NCI-H1694 (cell line): ENCODE measurements around the gene MATR3.
"Not testable (repeated sequence)": the region's sequence is repeated elsewhere in the genome, so short reads cannot be mapped to it uniquely, and the experiment has no call there.

Source experiments
- DNase-seq: peaks from one replicate; lab custom pipeline; 2025; lab: John Stamatoyannopoulos, UW

The MATR3 gene

DNA sequence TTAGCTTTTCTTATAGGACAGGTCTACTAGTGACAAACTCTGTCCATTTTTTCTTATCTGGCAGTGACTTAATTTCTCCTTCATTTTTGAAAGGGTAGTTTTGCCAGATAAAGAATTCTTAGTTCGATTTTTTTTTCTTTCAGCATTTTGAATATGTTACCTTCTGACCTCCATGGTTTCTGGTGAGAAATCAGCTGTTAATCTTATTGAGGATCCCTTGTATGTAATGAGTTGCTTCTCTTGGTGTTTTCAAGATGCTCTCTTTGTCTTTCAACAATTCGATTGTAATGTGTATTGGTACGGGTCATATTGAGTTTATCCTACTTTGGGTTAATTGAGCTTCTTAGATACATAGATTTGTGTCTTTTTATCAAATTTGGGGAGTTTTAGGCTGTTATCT lies 60.6 kb downstream of the MATR3 start:
- no peak for DNase-seq

DNA sequence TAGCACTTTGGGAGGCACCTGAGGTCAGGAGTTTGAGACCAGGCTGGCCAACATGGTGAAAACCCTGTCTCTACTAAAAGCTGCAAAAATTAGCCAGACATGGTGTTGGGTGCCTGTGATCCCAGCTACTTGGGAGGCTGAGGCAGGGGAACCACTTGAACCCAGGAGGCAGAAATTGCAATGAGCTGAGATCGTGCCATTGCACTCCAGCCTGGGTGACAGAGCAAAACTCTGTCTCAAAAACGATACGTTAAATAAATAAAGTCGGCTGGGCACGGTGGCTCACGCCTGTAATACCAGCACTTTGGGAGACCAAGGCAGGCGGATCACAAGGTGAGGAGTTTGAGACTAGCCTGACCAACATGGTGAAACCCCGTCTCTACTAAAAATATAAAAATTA lies 62.4 kb downstream of the MATR3 start:
- DNase-seq = not testable (repeated sequence)

DNA sequence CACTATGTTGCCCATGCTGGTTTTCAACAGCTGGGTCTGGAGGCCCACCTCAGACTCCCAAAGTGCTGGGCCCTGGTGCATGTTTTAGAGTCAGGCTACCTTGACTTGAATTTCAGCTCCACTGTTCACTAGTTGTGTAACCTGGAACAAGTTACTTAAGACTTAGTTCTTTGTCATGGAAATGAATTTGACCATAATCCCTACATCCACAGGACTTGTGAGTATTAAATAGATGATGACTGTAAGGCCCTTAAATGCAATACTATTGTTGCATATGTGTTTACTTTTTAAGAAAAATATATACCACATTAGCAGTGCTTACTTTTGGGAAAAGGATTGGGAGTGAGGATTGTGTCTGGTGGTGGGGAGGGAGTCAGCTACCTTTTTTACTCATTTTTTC lies 64.5 kb downstream of the MATR3 start:
- DNase-seq = no peak

DNA sequence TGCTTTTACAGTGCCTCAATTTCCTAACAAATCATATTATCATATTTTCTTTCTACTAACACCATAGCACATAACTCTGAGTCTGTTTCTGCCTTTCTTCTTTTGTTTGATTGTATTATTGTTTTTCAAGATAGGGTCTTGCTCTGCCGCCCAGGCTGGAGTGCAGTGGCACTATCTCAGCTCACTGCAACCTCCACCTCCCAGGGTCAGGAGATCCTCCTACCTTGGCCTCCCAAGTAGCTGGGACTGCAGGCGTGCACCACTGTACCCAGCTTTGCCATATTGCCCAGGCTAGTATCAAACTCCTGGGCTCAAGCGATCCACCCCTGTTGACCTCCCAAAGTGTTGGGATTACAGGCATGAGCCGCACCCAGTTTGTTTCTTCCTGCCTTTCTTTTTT lies 66.8 kb downstream of the MATR3 start:
- no peak for DNase-seq

DNA sequence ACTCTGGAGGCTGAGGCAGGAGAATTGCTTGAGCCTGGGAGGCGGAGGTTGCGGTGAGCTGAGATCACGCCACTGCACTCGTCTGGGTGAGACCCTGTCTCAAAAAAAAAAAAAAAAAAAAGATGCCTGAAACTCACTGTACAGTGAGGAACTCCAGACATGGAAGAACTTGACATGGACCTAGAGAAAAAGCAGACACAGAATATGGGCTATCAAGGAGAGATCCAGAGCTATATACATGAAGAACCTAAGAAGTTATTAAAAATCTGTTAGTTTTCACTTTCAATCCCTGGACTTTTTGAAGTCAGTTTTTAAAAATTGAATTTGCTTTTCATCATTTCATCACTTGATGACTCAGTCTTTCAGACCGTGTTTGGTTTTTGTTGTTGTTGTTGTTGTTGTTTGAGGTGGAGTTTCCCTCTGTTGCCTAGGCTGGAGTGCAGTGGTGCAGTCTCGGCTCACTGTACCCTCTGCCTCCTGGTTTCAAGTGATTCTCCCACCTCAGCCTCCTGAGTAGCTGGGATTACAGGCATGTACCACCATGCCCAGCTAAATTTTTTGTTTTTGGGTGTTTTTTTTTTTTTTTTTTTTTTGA lies 68.4 kb downstream of the MATR3 start:
- DNase-seq = no peak

- DNase-seq = no peak
These were observed 70.4 kb downstream of the MATR3 start for GRCh38 chr5:139363937-139364336.

DNA sequence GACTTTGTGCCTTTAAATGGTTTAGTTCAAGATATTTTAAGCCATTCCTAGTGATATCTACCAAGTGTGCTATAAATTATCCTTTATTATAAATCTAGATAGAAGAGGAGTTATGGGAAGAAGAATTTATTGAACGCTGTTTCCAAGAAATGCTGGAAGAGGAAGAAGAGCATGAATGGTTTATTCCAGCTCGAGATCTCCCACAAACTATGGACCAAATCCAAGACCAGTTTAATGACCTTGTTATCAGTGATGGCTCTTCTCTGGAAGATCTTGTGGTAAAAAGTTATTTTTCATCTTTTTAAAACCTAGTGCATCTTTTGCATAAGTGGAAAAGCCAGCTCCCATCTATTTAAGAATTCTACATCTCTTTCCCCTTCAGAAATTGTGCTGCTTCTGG lies 70.9 kb downstream of the MATR3 start:
- DNase-seq = no peak

DNA sequence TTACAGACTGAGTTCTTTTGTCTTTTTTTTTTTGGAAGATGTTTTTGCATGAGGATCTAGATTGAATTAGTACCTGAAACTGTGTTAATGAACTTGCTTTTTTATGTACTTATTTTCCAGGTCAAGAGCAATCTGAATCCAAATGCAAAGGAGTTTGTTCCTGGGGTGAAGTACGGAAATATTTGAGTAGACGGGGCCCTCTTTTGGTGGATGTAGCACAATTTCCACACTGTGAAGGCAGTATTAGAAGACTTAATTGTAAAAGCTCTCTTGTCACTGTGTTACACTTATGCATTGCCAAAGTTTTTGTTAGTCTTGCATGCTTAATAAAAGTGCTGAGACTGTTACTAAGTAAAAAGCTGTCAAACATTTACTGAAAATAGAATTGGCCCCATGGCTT lies 75.1 kb downstream of the MATR3 start:
- DNase-seq = no peak

GRCh38 chr5:139369181-139369580 lies 75.6 kb downstream of the MATR3 start:
- no peak for DNase-seq

DNA sequence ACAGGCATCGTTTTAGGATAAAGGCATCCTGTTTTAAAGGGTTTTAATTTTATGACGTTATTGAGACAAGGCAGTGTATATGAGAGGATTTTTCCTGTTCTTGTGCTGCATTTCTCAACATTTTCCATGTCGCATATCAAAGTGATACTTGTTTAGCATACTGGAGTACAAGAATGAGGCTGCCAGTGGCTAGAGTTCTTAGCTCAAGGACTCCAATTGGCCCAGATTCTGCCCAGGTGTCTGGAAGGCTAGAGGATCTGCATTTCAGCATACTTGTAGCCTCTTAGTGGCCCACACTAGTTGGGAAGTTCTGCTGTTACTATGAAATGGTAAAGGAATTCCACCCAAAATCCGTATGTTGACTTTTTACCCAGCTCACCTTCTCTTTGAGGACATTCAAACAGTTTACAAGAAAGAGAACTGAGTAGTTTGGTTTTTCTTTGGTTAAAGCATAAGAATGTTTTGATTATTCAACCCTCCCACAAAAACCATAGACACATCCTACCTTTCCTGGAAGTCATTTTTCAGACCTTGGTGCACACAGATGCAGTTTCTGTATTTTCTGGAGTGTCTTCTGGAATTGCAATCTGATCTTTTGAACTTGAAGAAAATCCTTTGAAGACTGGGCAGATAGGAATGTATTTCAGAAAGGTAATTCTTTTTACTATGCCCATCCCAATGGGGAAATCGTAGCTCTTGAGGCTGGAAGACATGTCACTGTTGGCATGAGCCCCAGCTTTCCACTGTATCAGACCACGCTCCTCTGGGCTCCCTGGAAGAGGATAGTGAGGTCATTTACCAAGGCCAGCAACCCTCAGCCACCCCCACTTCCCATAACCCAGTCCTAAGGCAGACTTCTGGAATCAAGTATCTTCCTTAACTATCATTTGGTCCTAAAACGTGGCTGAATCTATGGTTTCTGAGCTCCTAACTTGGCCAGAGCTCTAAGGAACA lies 78.2 kb downstream of the MATR3 start:
- DNase-seq = no peak

DNA sequence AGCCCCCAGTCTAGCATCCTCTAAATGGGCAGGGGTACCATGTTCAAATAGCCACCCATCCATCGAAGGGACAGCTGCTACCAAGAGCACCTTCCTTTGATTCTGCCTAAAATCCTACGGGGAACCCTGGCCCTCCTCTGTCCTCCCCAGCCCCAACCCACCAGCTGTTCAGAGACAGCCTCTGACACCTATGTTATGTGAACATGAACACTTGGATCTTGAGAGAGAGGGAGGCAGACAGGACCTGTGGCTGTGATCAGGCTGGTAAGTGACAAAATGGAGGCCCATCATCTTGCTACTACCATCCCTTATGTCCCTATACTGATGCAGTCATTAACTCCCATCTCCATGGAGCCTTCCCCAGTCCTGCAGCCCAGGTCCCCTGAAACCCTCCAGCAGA lies 81.4 kb downstream of the MATR3 start:
- no peak for DNase-seq

DNA sequence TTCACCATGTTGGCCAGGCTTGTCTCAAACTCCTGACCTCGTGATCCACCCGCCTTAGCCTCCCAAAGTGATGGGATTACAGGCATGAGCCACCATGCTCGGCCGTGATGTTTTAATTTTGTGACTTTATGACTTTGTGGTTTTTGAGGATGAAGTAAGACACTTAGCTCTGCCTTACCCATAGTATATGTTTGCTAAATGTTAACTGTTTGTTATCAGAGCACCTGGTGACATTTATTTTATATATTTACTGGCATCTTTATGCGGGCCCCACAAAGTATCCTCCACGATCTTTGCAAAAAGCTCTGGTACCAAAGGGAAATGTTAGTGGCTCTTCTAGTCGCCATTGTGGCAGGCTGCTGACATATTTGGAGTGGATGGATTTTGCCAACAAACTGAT lies 82.8 kb downstream of the MATR3 start:
- DNase-seq = no peak

DNA sequence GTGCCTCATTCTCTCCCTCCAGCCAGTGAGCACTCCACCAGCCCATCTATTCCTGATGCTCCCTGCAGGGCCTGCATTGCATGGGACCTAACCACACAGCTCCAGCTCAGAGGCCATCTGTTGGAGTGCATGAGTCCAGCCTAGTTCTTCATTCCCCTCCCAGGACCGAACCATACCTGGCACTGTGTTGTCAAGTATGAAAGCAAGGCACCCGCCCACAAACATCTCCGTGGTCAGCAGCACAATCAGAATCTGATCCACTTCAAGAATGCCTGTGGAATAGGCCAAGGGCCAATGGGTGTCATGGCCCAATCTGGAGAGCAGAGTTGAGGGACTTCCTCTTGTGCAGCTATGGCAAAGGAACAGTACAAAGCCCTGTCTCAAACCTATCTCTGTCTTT lies 83.7 kb downstream of the MATR3 start:
- DNase-seq = no peak

DNA sequence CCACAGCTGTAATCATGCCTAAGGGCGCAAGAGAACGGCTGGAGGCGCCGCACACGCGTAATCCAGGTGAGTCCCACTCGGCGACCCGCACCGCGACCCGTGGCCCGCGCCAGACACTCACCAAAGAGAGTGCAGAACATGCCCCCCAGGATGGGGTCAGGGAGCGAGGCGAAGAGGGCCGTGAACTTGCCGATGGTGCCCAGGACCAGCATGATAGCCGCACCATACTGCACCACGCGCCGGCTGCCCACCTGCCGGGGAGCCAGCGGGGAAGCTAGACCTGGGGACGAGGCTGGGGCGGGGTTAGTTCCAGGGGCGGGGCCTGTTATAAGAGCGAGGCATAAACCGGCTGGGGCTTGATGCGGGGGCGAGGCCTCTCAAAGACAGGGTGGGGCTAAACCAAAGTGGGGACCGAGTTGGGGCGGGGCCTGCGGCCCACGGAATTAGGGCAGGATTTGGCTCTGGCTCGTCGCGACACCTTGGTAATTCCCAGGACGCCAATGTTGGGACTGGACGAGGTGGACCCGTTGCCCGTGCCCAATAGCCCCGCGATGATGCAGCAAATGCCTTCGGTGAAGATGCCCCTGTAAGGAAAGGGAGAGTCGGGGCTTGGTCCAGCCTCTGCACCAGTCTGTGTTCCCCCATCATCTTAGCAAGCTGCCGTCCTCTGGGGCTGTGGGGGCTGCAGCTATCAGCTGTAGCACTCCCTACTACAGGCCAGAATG lies 84.7 kb downstream of the MATR3 start:
- DNase-seq = no peak

GRCh38 chr5:139378941-139379361 lies 85.4 kb downstream of the MATR3 start:
- DNase-seq = no peak

DNA sequence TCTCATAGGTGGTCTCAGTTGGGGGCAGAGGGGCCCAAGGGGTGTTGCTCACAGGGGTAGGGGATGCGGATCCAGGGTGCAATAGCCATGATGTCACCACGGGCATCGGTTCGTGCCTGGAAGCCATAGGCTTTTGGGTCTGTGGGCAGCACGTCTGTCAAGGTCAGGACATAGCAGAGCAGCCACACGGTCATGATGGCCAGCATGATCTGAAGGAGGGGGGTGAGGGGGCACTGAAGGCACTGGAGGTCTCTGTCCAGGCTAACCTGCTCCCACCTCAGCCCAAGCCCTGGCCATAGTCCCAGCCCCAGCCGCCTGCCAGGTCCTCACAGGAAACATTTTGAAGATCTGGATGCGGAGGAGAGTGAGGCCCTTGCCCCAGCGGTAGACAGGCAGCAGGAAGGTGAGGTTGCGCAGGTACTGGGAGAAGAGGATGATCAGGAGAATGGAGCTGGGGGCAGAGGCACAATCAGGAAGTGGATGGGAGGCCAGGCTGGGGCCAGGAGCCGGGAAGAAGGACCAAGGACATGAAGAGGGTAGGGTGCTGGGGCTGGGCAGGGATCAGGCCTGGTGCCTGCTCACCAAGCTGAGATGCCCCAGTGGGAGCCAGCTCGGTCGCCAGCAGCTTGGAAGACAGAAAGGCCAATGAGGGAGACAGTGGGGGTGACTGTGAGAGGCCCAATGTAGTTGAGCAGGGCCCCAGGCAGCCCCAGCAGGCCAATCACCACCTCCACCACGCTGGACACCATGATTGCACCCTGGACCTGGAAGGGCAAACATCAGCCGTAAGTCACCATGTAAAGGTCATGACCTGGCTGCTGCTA lies 86.3 kb downstream of the MATR3 start:
- no peak for DNase-seq
